Stromal cell of bone marrow (primary cell): Measurements from ENCODE around the gene PTGDS.

Experiments
- DNase-seq: peaks from one replicate; pipeline ENCODE4 v3.0.0-alpha.2; 2012; ENCODE audit warnings: low read depth

The PTGDS gene

GRCh38 chr9:136946228-136947027 lies 30.9 kb upstream of the PTGDS start:
- no peak for DNase-seq

DNA sequence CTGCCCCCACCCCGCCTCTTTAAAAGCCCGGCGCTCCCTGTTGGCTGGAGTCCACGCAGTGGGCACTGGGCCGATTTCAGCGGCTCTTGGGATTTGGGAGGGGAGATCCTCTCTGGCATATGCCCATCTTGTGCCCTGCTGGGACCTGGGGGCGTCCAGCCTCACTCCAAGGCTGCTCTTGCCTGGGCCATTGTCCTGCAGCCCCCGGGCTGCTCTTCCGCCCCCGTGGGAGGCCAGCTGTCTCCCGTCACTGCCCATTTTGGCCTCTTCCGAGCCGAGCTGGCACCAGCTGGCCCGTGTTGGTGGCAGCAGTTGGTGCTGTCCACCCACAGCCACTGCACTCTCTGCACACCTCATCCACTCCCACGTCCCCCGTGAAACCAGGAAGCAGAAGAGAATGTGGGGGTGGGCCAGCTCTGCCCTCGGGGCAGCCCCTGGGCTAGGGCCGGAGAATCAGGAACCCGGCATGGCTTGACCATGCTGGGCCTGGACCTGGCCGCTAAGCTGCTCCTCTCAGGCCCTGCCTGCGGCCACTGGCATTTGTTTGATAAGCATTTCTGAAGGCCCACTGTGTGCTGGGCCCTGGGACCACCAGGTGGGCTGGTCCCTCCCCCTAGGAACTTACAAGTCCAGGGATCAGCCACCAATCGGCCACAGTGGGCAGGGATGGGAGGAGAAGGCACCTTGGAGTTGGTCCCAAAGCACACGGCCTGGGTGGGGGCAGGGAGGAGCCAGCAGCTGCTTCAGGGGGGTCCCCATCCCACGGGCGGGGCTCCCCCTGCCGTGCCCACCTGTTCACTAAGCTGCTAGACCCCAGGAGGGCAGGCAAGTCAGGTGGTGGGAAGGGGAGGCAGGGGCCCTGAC lies 30.0 kb upstream of the PTGDS start:
- no peak for DNase-seq

- peak; percentile 9 for DNase-seq
These were observed 29.3 kb upstream of the PTGDS start for GRCh38 chr9:136947955-136948510.

DNA sequence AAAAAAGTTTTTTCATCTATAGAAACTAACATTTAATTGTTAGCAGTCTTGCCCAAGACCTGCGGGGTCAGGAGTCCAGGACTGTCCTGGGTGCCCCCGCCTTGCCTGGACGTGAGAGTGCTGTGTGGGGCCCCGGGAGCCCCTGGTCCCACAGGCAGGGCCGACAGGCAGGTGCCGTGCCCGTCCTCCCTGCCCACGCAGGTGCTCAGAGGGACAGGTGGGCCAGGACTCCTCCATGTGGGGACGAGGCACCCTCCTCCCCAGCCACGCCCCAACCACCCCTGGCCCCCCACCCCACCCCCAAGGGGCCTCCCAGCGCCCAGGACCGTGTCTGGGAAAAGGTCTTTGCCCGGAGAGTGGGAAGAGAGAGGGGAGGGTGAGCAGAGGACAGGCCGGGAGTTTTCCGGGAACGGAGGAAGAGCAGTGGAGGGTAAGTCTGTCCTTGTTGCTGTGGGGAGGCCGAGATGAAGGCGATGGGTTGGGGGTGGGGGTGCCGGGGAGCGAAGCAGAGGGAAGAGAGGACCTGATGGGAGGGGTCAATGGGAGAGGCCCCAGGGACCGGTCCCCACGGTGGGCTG lies 28.0 kb upstream of the PTGDS start:
- no peak for DNase-seq

GRCh38 chr9:136949817-136950655 lies 27.3 kb upstream of the PTGDS start:
- DNase-seq: peak; percentile 54

DNA sequence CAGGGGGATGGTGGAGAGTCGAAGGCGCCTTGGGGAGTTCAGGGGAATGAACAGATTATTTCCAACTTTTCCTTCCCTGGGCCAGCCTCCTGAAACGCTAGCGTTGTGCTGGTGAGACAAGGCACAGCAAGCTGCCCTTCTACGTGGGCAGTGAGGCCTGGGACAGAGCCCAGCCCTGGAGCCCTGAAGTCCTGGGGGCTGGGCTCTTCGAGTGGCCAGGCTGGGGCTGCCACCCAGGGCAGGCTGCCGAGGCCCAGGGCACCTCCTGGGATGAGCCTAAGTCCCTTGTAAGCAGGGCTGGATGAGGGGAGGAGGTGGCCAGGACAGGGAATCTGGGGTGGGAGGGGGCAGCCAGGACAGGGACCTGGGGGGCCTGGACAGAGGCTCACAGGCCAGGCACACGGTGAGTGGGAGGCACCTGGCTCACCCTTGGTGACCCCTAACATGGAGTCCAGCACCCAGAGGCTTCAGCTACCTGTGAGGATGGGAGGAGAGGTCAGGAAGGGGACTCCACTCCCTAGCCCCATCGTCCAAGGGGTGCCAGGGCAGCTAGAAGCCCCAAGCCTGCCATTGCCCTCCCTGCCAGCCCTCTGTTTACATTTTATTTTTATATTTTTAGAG lies 26.5 kb upstream of the PTGDS start:
- no peak for DNase-seq

GRCh38 chr9:136951541-136952320 lies 25.6 kb upstream of the PTGDS start, which contains the start of gene LCN12:
Gene LCN12, plus strand, starts transcription at chr9:136952273. Its CDS starts 55 bp downstream, at chr9:136952328.
- no peak for DNase-seq

DNA sequence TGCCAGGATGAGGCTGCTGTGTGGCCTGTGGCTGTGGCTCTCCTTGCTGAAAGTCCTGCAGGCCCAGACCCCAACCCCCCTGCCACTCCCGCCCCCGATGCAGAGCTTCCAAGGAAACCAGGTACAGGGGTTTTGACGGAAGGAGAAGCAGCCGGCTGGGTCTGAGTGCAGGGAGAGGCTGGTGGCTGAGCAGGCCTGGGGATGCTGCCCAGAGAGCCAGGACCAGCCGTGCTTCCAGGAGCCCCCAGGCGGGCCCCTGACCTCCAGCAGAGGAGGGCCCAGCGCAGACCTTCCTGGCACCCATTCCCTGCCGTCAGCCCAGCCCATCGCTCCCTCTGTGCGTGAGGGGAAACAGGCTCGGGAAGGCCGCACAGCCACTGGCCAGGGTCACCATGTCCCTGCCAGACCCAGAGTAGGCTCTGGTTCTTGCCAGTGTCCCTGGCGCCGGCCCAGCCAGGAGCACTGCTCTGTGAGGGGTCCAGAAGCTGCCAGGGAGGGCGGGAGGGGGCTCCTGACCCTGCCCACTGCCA lies 24.9 kb upstream of the PTGDS start:
- DNase-seq: no peak

DNA sequence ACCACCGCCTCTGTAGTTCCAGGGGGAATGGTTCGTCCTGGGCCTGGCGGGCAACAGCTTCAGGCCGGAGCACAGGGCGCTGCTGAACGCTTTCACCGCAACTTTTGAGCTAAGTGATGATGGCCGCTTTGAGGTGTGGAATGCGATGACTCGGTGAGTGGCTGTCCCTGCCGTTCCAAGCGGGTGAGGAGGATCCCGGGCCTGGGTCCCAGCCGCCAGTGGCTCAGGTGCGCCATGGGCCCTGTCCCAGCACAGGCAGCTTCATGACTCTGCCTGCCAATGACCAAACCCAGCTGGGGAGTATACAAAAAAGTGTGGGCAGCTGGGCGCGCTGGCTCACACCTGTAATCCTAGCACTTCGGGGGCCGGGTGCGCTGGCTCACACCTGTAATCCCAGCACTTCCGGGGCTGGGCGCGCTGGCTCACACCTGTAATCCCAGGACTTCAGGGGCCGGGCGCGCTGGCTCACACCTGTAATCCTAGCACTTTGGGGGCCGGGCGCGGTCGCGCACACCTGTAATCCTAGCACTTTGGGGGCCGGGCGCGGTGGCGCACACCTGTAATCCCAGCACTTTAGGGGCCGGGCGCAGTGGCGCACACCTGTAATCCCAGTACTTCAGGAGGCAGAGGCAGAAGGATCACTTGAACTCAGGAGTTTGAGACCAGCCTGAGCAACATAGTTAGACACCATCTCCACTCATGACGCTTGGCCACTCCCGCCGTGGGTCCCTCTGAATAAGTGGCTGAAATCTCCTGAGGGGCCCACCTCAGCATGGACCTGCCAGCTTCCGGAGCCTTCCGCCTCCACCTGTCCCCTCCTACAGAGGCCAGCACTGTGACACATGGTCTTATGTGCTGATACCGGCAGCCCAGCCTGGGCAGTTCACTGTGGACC lies 24.2 kb upstream of the PTGDS start:
- DNase-seq: no peak

DNA sequence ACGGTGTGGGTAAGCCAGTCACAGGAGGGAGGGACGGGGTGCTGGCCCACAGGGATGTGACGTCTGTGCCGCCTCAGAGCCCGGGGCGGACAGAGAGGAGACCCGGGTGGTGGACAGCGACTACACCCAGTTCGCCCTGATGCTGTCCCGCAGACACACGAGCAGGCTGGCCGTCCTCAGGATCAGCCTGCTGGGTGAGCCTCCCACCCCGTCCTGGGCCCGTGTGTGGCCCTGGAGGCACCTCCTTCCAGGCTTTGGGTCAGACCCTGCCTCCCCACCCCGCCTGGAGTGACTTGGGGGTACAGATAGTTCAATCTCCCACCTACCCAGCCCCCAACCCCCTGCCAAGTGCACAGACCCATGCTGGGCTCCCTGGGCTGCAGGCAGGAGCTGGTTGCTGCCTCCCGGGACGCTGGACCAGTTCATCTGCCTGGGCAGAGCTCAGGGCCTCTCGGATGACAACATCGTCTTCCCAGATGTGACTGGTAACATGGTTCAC lies 23.5 kb upstream of the PTGDS start:
- no peak for DNase-seq

GRCh38 chr9:136954270-136955083 lies 22.8 kb upstream of the PTGDS start:
- no peak for DNase-seq

- DNase-seq: no peak
These were observed 21.9 kb upstream of the PTGDS start for GRCh38 chr9:136955202-136955942.

GRCh38 chr9:136955943-136956335 lies 21.4 kb upstream of the PTGDS start:
- no peak for DNase-seq

DNA sequence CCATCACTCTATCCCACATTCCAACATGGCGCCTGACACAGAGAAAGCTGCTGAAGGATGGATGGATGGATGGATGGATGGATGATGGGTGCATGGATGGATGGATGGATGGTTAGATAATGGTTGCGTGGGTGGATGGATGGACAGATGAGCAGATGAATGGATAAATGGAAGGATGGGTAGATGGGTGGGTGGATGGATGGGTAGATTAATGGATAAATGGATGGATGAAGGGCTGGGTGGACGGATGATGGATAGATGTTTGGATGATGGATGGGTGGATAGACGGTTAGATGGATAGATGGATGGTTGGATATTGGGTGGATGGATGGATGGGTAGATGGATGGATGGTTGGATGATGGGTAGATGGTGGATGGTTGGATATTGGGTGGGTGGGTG lies 20.7 kb upstream of the PTGDS start:
- DNase-seq: no peak

GRCh38 chr9:136957461-136957860 lies 19.8 kb upstream of the PTGDS start:
- no peak for DNase-seq

GRCh38 chr9:136957901-136958300 lies 19.4 kb upstream of the PTGDS start:
- DNase-seq: no peak

DNA sequence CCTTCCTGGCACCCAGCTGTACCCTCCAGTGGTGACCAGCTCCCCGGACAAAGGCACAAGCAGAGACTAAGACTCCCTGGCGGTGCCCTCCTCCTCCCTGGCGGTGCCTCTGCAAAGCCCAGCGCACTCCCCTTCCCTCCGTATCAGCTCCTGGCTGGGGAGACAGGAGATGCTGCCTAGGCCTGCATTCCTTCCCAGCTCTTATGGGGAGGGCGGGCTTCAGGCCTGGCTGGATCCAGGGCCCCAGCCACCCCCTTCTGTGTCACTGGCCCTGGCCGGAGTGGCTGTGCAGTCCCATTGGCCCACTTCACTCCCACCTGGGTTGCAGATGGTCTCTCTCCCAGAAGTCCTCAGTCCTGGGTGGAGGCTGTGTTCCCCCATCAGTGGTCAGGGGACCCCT lies 18.8 kb upstream of the PTGDS start:
- DNase-seq: no peak
